ENCODE data around the gene TSC2.
"Not testable (repeated sequence)": the region's sequence is repeated elsewhere in the genome, so short reads cannot be mapped to it uniquely, and the experiment has no call there.

- not testable (repeated sequence) for TF ChIP-seq CTCF, POLR2A (IDR thresholded peaks at IDR 0.05)
Observed at GRCh38 chr16:2107791-2108125, 60.0 kb downstream of the TSC2 start.

Measured in Peyer's patch (tissue), 4 donors.